HepG2 (cell line): ENCODE data around the gene SEC14L1. TPM values are rescaled to one million over a fixed set of nuclear protein-coding genes. Genes with fewer than 3 reads are reported as not detected.
A peak's percentile ranks its signal among the peaks of the same experiment; 100 is the strongest.

Experiments
- FIP1L1 ChIP-seq: fragments of 200-400 bp; formaldehyde crosslinking; IDR thresholded peaks from 2 replicates; pipeline ENCODE4 v1.6.1; 2018; ENCODE audit warnings: low read depth, mild to moderate bottlenecking, low read length, moderate library complexity, borderline replicate concordance; ENCODE audit not compliant: insufficient read depth
- FLYWCH1 ChIP-seq: sonication (generic); formaldehyde crosslinking; IDR thresholded peaks from 2 replicates; pipeline ENCODE4 v1.8.1; 2023; ENCODE audit warnings: mild to moderate bottlenecking, missing genetic modification reagents
- HMGA1 ChIP-seq: sonication (generic); formaldehyde crosslinking; conservative IDR thresholded peaks from 2 replicates; pipeline ENCODE4 v1.4.0; 2020; ENCODE audit warnings: missing genetic modification reagents
- JUNB ChIP-seq: sonication (generic); formaldehyde crosslinking; IDR thresholded peaks from 2 replicates; pipeline ENCODE4 v1.8.0; 2022; ENCODE audit warnings: missing genetic modification reagents, mild to moderate bottlenecking, borderline replicate concordance
- KAT8 ChIP-seq: IDR thresholded peaks from 2 replicates; pipeline ENCODE4 v1.6.1; 2016; ENCODE audit warnings: missing genetic modification reagents, missing compliant biosample characterization
- KDM5A ChIP-seq: fragments of 200-600 bp; sonication (generic); IDR thresholded peaks from 2 replicates; pipeline ENCODE4 v1.7.0; 2018; ENCODE audit warnings: antibody characterized with exemption, mild to moderate bottlenecking, low read length, borderline replicate concordance
- MTA1 ChIP-seq: sonication (generic); formaldehyde crosslinking; IDR thresholded peaks from 2 replicates; pipeline ENCODE4 v1.4.0; 2020; ENCODE audit warnings: missing genetic modification reagents, mild to moderate bottlenecking, borderline replicate concordance
- NCOA2 ChIP-seq: sonication (generic); formaldehyde crosslinking; IDR thresholded peaks from 2 replicates; pipeline ENCODE4 v1.8.0; 2022; ENCODE audit warnings: inconsistent platforms
- NR2F6 ChIP-seq, 2 experiments: IDR thresholded peaks; 2 replicates each; pipeline ENCODE4 v1.6.1; 2016; ENCODE audit warnings: antibody characterized with exemption in 1 of 2, mild to moderate bottlenecking in 1 of 2
- ONECUT2 ChIP-seq: sonication (generic); formaldehyde crosslinking; IDR thresholded peaks from 2 replicates; pipeline ENCODE4 v1.4.0; 2020; ENCODE audit warnings: missing genetic modification reagents
- SP5 ChIP-seq: IDR thresholded peaks from 2 replicates; pipeline ENCODE4 v1.6.1; 2016; ENCODE audit warnings: low read depth, borderline replicate concordance
- SSRP1 ChIP-seq: IDR thresholded peaks from 2 replicates; pipeline ENCODE4 v1.6.1; 2016; ENCODE audit warnings: control low read depth
- SYNCRIP ChIP-seq: fragments of 200-400 bp; formaldehyde crosslinking; IDR thresholded peaks from 2 replicates; pipeline ENCODE4 v1.6.1; 2018; ENCODE audit warnings: mild to moderate bottlenecking, low read depth, low read length; ENCODE audit not compliant: insufficient read depth
- TGIF2 ChIP-seq: IDR thresholded peaks from 2 replicates; pipeline ENCODE4 v1.6.1; 2016; ENCODE audit warnings: control low read depth, missing compliant biosample characterization
- TSC22D2 ChIP-seq: sonication (generic); formaldehyde crosslinking; IDR thresholded peaks from 2 replicates; pipeline ENCODE4 v1.5.1; 2020; ENCODE audit warnings: missing genetic modification reagents, mild to moderate bottlenecking, borderline replicate concordance
- YEATS2 ChIP-seq: sonication (generic); formaldehyde crosslinking; IDR thresholded peaks from 2 replicates; pipeline ENCODE4 v1.4.0; 2020; ENCODE audit warnings: missing genetic modification reagents, borderline replicate concordance
- YY1 ChIP-seq: IDR thresholded peaks from 2 replicates; pipeline ENCODE4 v1.6.1; 2011; ENCODE audit warnings: low read length, low read depth, moderate library complexity, mild to moderate bottlenecking; ENCODE audit not compliant: insufficient read depth, insufficient replicate concordance
- ZNF24 ChIP-seq: fragments of 450-650 bp; IDR thresholded peaks from 2 replicates; pipeline ENCODE4 v1.6.1; 2017; ENCODE audit warnings: antibody characterized with exemption, mild to moderate bottlenecking
- ZNF343 ChIP-seq: sonication (generic); formaldehyde crosslinking; IDR thresholded peaks from 2 replicates; pipeline ENCODE4 v1.4.0; 2020; ENCODE audit warnings: mild to moderate bottlenecking, missing genetic modification reagents
- ZNF350 ChIP-seq: sonication (generic); formaldehyde crosslinking; IDR thresholded peaks from 2 replicates; pipeline ENCODE4 v1.4.0; 2020; ENCODE audit warnings: mild to moderate bottlenecking, low read depth, missing genetic modification reagents, borderline replicate concordance
- ZNF563 ChIP-seq: sonication (generic); formaldehyde crosslinking; IDR thresholded peaks from 2 replicates; pipeline ENCODE4 v1.8.0; 2022; ENCODE audit warnings: mild to moderate bottlenecking, moderate library complexity, missing genetic modification reagents
- ZNF569 ChIP-seq: sonication (generic); formaldehyde crosslinking; IDR thresholded peaks from 2 replicates; pipeline ENCODE4 v1.5.0; 2020; ENCODE audit warnings: mild to moderate bottlenecking, missing genetic modification reagents, moderate library complexity, borderline replicate concordance
- ZNF672 ChIP-seq: sonication (generic); formaldehyde crosslinking; IDR thresholded peaks from 2 replicates; pipeline ENCODE4 v1.8.1; 2022; ENCODE audit warnings: missing genetic modification reagents
- ZNF816 ChIP-seq: sonication (generic); formaldehyde crosslinking; IDR thresholded peaks from 2 replicates; pipeline ENCODE4 v1.8.0; 2022; ENCODE audit warnings: missing genetic modification reagents, mild to moderate bottlenecking, borderline replicate concordance
- ZNF891 ChIP-seq: sonication (generic); formaldehyde crosslinking; IDR thresholded peaks from 2 replicates; pipeline ENCODE4 v1.5.0; 2020; ENCODE audit warnings: mild to moderate bottlenecking, missing genetic modification reagents
- polyA plus RNA-seq, 8 experiments: library from polyadenylated mRNA; depleted of rRNA in 3 of 8; stranded (reverse) in 7 of 8; unstranded in 1 of 8; fragments of >200 nt; fragmentation: Illumina TruSeq in 4 of 8; extraction: Trizol in 4 of 8; gene quantifications; 2 replicates each; pipeline versions ENCODE4 v1.2.1 to v1.2.3, GENCODE V29; 2011 to 2016; ENCODE audit warnings: low read depth in 4 of 8, missing spikeins in 1 of 8, mixed read lengths in 1 of 8; ENCODE audit not compliant: insufficient read depth in 1 of 8
- total RNA-seq, 5 experiments: library from RNA; depleted of rRNA; stranded (reverse); fragments of >200 nt; fragmentation: Illumina TruSeq; extraction: Trizol; gene quantifications; 2 replicates each; pipeline ENCODE4 v1.2.3, GENCODE V29; 2016; ENCODE audit warnings: low read depth in 1 of 5
- TF ChIP-seq, protein P1 (sequence below): sonication (generic); formaldehyde crosslinking; IDR thresholded peaks from 2 replicates; pipeline ENCODE4 v1.4.0; 2020; ENCODE audit warnings: mild to moderate bottlenecking, missing genetic modification reagents

The SEC14L1 gene
- total and polyA plus RNA-seq, 2 of the 13 experiments (the other 11 are each of a cell fraction or from before 2014, with no cell fraction given): 26.3 to 43.9 TPM

DNA sequence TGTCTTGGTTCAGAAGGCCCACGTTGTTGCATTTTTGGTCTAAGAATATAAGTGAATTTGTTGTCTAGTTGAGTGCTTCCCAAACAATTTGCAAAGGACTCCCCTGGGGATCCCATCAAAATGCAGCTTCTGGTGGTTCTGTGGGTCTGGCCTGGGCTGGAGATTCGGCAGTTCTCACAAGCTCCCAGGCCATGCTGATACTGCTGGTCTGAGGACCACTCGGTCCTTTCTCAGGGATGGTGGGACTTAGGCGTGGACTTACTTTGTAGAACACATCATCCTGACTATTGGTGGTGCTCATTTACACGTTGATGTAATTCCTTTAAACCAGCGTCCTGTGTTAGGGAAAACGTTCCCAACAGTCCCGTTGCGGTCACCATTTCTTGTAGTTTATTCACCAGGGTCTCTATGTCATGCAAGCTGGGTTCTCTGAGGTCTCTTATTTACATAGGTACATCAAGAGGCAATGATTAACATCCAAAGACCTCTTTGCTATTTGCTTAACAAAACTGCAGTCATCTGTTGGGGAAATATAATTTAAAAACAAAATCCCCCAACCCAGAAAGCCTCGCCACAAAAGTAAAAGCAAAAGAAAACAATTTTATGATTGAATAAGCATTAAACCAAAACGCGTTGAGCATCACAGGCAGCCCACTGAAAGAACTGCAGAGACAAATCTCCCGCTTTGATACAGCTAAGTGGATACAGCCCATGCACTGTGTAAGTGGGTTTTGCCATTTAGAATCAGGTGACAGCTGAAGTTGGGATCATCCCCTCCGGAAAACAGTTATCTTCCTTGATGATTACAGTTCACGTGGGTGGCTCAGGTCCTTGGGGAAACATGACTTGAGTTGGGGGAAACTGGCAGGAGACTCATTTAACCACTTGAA is 39.0 kb upstream of the SEC14L1 start (continued):
- TF ChIP-seq, protein P1, sequence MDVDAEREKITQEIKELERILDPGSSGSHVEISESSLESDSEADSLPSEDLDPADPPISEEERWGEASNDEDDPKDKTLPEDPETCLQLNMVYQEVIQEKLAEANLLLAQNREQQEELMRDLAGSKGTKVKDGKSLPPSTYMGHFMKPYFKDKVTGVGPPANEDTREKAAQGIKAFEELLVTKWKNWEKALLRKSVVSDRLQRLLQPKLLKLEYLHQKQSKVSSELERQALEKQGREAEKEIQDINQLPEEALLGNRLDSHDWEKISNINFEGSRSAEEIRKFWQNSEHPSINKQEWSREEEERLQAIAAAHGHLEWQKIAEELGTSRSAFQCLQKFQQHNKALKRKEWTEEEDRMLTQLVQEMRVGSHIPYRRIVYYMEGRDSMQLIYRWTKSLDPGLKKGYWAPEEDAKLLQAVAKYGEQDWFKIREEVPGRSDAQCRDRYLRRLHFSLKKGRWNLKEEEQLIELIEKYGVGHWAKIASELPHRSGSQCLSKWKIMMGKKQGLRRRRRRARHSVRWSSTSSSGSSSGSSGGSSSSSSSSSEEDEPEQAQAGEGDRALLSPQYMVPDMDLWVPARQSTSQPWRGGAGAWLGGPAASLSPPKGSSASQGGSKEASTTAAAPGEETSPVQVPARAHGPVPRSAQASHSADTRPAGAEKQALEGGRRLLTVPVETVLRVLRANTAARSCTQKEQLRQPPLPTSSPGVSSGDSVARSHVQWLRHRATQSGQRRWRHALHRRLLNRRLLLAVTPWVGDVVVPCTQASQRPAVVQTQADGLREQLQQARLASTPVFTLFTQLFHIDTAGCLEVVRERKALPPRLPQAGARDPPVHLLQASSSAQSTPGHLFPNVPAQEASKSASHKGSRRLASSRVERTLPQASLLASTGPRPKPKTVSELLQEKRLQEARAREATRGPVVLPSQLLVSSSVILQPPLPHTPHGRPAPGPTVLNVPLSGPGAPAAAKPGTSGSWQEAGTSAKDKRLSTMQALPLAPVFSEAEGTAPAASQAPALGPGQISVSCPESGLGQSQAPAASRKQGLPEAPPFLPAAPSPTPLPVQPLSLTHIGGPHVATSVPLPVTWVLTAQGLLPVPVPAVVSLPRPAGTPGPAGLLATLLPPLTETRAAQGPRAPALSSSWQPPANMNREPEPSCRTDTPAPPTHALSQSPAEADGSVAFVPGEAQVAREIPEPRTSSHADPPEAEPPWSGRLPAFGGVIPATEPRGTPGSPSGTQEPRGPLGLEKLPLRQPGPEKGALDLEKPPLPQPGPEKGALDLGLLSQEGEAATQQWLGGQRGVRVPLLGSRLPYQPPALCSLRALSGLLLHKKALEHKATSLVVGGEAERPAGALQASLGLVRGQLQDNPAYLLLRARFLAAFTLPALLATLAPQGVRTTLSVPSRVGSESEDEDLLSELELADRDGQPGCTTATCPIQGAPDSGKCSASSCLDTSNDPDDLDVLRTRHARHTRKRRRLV: no peak
- TF ChIP-seq ZNF672 (CRISPR knock-in tag) (no peak), ONECUT2 (0 out of 2 replicates have a peak, but pooled peaks have one; percentile 9), JUNB (no peak), ZNF569 (CRISPR knock-in tag) (no peak), KDM5A (no peak), NCOA2 (CRISPR knock-in tag) (peak; percentile 49; the same call in 1 of the 2 replicates), SP5 (CRISPR knock-in tag) (no peak), TGIF2 (peak; percentile 40; the same call in 1 of the 2 replicates), ZNF24 (no peak), YEATS2 (CRISPR knock-in tag) (peak; percentile 40; the same call in 1 of the 2 replicates), MTA1 (CRISPR knock-in tag) (no peak), TSC22D2 (CRISPR knock-in tag) (no peak), SSRP1 (CRISPR knock-in tag) (0 out of 2 replicates have a peak, but pooled peaks have one; percentile 16), FLYWCH1 (no peak), ZNF563 (CRISPR knock-in tag) (no peak), HMGA1 (no peak), YY1 (no peak), KAT8 (no peak), ZNF350 (CRISPR knock-in tag) (peak; percentile 49; the same call in 1 of the 2 replicates), ZNF343 (CRISPR knock-in tag) (no peak), ZNF816 (CRISPR knock-in tag) (no peak), NR2F6 (IDR thresholded peaks at IDR 0.05) (peak; percentile 12), NR2F6 (CRISPR knock-in tag; IDR thresholded peaks at IDR 0.05) (no peak; the same call in 1 of the 2 replicates), ZNF891 (no peak), SYNCRIP (no peak), FIP1L1 (no peak)
